GM12891 (cell line): Measurements from ENCODE around the gene SUMO3.

Experiments used
- PAX5 ChIP-seq: IDR thresholded peaks from 2 replicates; pipeline ENCODE4 v1.6.1; 2011; ENCODE audit warnings: low read length, moderate library complexity, mild to moderate bottlenecking; ENCODE audit not compliant: insufficient read depth, severe bottlenecking
- POLR2A ChIP-seq: IDR thresholded peaks from 2 replicates; pipeline ENCODE4 v1.6.1; 2011; ENCODE audit warnings: low read depth, low read length, control low read depth
- POLR2AphosphoS5 ChIP-seq: IDR thresholded peaks from 2 replicates; pipeline ENCODE4 v1.6.1; 2011; ENCODE audit warnings: low read depth, low read length, control low read depth
- POU2F2 ChIP-seq: IDR thresholded peaks from 2 replicates; pipeline ENCODE4 v1.6.1; 2011; ENCODE audit warnings: low read depth, mild to moderate bottlenecking, control low read depth, low read length, moderate library complexity
- SPI1 ChIP-seq: IDR thresholded peaks from 2 replicates; pipeline ENCODE4 v1.6.1; 2011; ENCODE audit warnings: low read depth, low read length, control low read depth
- TAF1 ChIP-seq: IDR thresholded peaks from 2 replicates; pipeline ENCODE4 v1.6.1; 2011; ENCODE audit warnings: low read depth, low read length, control low read depth

GRCh38 chr21:44854664-44855446 is 37.0 kb upstream of the SUMO3 start:
- TF ChIP-seq POLR2A (no peak), TAF1 (no peak), POLR2AphosphoS5 (no peak), POU2F2 (no peak), SPI1 (no peak), PAX5 (no peak)
